Measurements from ENCODE around the gene RALBP1. TPM values are rescaled to one million over a fixed set of nuclear protein-coding genes. Genes with fewer than 3 reads are reported as not detected.
A peak's percentile ranks its signal among the peaks of the same experiment; 100 is the strongest.

The RALBP1 gene
- polyA plus RNA-seq, 1 experiment = 45.2 TPM

DNA sequence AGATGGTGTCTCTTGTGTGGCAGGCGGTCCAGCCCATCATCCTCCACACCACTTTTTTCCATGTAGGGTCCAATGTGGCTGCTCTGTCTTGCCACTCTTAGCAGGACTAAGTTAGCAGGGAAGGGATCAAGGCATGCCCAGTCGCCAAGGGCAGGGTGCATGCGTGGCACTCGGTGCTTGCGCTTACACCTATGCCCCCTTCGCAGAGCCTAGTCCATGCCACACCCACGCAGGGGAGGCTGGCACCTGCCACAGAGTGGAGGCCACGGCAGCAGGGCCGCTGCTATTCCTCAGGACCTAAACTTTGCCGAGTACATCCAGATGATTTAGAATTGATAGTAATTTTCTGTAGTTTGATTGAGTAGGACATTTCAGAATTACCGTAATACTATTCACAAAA lies 59.5 kb downstream of the RALBP1 start:
- ChIA-PET CTCF (no interaction called here), POLR2A (no interaction called here)
- TF ChIP-seq, protein P1, sequence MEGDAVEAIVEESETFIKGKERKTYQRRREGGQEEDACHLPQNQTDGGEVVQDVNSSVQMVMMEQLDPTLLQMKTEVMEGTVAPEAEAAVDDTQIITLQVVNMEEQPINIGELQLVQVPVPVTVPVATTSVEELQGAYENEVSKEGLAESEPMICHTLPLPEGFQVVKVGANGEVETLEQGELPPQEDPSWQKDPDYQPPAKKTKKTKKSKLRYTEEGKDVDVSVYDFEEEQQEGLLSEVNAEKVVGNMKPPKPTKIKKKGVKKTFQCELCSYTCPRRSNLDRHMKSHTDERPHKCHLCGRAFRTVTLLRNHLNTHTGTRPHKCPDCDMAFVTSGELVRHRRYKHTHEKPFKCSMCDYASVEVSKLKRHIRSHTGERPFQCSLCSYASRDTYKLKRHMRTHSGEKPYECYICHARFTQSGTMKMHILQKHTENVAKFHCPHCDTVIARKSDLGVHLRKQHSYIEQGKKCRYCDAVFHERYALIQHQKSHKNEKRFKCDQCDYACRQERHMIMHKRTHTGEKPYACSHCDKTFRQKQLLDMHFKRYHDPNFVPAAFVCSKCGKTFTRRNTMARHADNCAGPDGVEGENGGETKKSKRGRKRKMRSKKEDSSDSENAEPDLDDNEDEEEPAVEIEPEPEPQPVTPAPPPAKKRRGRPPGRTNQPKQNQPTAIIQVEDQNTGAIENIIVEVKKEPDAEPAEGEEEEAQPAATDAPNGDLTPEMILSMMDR (IDR thresholded peaks at IDR 0.05; ENCODE audit: insufficient read depth, low read depth, low read length) = no peak

DNA sequence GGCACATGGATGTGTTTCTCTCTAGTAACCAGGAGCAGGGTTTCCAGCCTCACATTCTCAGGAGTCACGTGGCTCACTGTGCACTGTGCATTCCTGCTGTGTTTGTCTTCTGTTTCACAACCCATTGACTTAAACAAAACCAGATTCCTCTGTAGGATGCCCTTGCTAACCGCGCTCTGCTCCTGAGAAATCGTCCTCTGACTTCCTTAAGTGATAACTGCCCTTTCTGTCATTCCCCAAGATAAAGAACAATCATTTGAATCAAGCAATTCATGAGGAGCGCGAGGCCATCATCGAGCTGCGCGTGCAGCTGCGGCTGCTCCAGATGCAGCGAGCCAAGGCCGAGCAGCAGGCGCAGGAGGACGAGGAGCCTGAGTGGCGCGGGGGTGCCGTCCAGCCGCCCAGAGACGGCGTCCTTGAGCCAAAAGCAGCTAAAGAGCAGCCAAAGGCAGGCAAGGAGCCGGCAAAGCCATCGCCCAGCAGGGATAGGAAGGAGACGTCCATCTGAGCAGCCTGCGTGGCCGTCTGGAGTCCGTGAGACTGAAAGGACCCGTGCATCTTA lies 60.2 kb downstream of the RALBP1 start:
- H3K36me3 ChIP-seq (ENCODE audit: control insufficient read depth, insufficient read depth, low read length) = peaks cover 21% of the 10 kb centered on the region
- H3K4me3 ChIP-seq (ENCODE audit: low read depth, low read length) = peak overlapping the region; percentile 25; the same call in 1 of the 2 replicates
- ChIA-PET CTCF (no interaction called here), POLR2A (no interaction called here)
- peak; percentile 87 for DNase-seq (ENCODE audit: low read depth)
- TF ChIP-seq, protein P1 (IDR thresholded peaks at IDR 0.05; ENCODE audit: insufficient read depth, low read depth, low read length) = peak; percentile 29; the same call in 1 of the 2 replicates
- H3K27me3 ChIP-seq (ENCODE audit: control insufficient read depth, insufficient read depth, low read length) = no peaks in the 10 kb centered on the region

More for the DNA sequence above, 59.5 kb downstream of the RALBP1 start:
- no peaks in the 10 kb centered on the region for H3K27me3 ChIP-seq (ENCODE audit: control insufficient read depth, insufficient read depth, low read length)
- H3K36me3 ChIP-seq (ENCODE audit: control insufficient read depth, insufficient read depth, low read length) = peaks cover 19% of the 10 kb centered on the region
- no peak overlapping the region for H3K4me3 ChIP-seq (ENCODE audit: low read depth, low read length)
- DNase-seq (ENCODE audit: low read depth) = no peak

GRCh38 chr18:9536354-9537152 lies 61.2 kb downstream of the RALBP1 start:
- Histone ChIP-seq H3K27me3 (ENCODE audit: control insufficient read depth, insufficient read depth, low read length) (no peaks in the 10 kb centered on the region), H3K36me3 (ENCODE audit: control insufficient read depth, insufficient read depth, low read length) (peaks cover 21% of the 10 kb centered on the region), H3K4me3 (ENCODE audit: low read depth, low read length) (no peak overlapping the region)
- no peak for DNase-seq (ENCODE audit: low read depth)
- TF ChIP-seq, protein P1 (IDR thresholded peaks at IDR 0.05; ENCODE audit: insufficient read depth, low read depth, low read length) = no peak
- ChIA-PET POLR2A (no interaction called here), CTCF (interaction anchor here (0.8 kb wide), 1 partner anchor 18 kb away, joined by 3 read pairs; no protein-coding TSS in a partner anchor)

DNA sequence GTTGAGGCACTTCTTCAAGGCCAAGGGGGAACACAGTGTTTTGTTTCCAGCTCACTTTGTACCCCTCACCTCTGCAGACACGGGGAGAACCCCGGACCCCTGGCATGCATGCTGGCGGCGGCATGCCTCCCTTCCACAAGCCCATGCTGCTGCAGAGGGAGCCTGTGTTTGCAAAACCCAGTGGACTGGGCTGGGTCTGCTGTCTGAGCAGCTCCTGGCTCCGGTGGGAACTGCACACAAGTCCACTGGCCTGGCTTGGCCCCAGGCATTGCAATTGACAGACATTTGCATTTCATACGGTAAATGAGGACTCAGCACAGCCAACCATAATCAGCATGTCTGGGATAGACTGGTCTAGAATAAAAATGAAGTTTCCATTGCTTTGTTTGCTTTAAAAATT lies 62.4 kb downstream of the RALBP1 start:
- TF ChIP-seq, protein P1 (IDR thresholded peaks at IDR 0.05; ENCODE audit: insufficient read depth, low read depth, low read length) = no peak
- POLR2A ChIA-PET = no interaction called here
- CTCF ChIA-PET = interaction anchor here (0.8 kb wide), 1 partner anchor 19 kb away, joined by 3 read pairs; no protein-coding TSS in a partner anchor
- no peak overlapping the region for H3K4me3 ChIP-seq (ENCODE audit: low read depth, low read length)
- no peak for DNase-seq (ENCODE audit: low read depth)
- peaks cover 21% of the 10 kb centered on the region for H3K36me3 ChIP-seq (ENCODE audit: control insufficient read depth, insufficient read depth, low read length)
- H3K27me3 ChIP-seq (ENCODE audit: control insufficient read depth, insufficient read depth, low read length) = no peaks in the 10 kb centered on the region

- Histone ChIP-seq H3K36me3 (ENCODE audit: control insufficient read depth, insufficient read depth, low read length) (peaks cover 16% of the 10 kb centered on the region), H3K27me3 (ENCODE audit: control insufficient read depth, insufficient read depth, low read length) (no peaks in the 10 kb centered on the region), H3K4me3 (ENCODE audit: low read depth, low read length) (no peak overlapping the region)
- POLR2A ChIA-PET = no interaction called here
- CTCF ChIA-PET = interaction anchor here (0.6 kb wide), 1 partner anchor 215 kb away, joined by 3 read pairs; no protein-coding TSS in a partner anchor
- TF ChIP-seq, protein P1 (IDR thresholded peaks at IDR 0.05; ENCODE audit: insufficient read depth, low read depth, low read length) = no peak
- peak; percentile 49 for DNase-seq (ENCODE audit: low read depth)
These were observed 64.0 kb downstream of the RALBP1 start for GRCh38 chr18:9539283-9539682.
